Activated effector memory CD4-positive, alpha-beta T cell treated with anti-CD3 and anti-CD28 coated beads, Interleukin-2, amount 50 U/mL, for 16 hours (primary cell): ENCODE measurements around the gene PKDCC.
"Not testable (repeated sequence)": the region's sequence is repeated elsewhere in the genome, so short reads cannot be mapped to it uniquely, and the experiment has no call there.

Source experiments
- DNase-seq: peaks from one replicate; pipeline ENCODE4 v3.0.0-alpha.2; 2020

PKDCC gene

GRCh38 chr2:42067001-42067400 is 19.2 kb downstream of the PKDCC start:
- DNase-seq = not testable (repeated sequence)

- DNase-seq = no peak
Observed at GRCh38 chr2:42067521-42067920, 19.7 kb downstream of the PKDCC start.

- DNase-seq = no peak
Observed at GRCh38 chr2:42068571-42069178, 20.9 kb downstream of the PKDCC start.

GRCh38 chr2:42069568-42069967 is 21.7 kb downstream of the PKDCC start:
- DNase-seq = no peak

GRCh38 chr2:42071791-42072190 is 24.0 kb downstream of the PKDCC start:
- DNase-seq = no peak

GRCh38 chr2:42072349-42073118 is 24.7 kb downstream of the PKDCC start:
- DNase-seq = no peak

GRCh38 chr2:42073739-42074503 is 26.1 kb downstream of the PKDCC start:
- DNase-seq = no peak

GRCh38 chr2:42074661-42075060 is 26.8 kb downstream of the PKDCC start:
- DNase-seq = no peak

- no peak for DNase-seq
Observed at GRCh38 chr2:42076357-42077225, 28.8 kb downstream of the PKDCC start.

GRCh38 chr2:42077343-42077742 is 29.5 kb downstream of the PKDCC start:
- no peak for DNase-seq

GRCh38 chr2:42079737-42080287 is 32.0 kb downstream of the PKDCC start:
- no peak for DNase-seq

- not testable (repeated sequence) for DNase-seq
Observed at GRCh38 chr2:42081151-42081550, 33.3 kb downstream of the PKDCC start.

- DNase-seq = no peak
Observed at GRCh38 chr2:42082016-42082415, 34.2 kb downstream of the PKDCC start.

GRCh38 chr2:42084231-42084671 is 36.4 kb downstream of the PKDCC start:
- no peak for DNase-seq

GRCh38 chr2:42085070-42085469 is 37.2 kb downstream of the PKDCC start:
- not testable (repeated sequence) for DNase-seq

- DNase-seq = no peak
Observed at GRCh38 chr2:42085706-42086487, 38.1 kb downstream of the PKDCC start.

- DNase-seq = no peak
Observed at GRCh38 chr2:42086500-42086953, 38.7 kb downstream of the PKDCC start.

GRCh38 chr2:42087137-42087856 is 39.5 kb downstream of the PKDCC start:
- no peak for DNase-seq

- no peak for DNase-seq
Observed at GRCh38 chr2:42087857-42088195, 40.0 kb downstream of the PKDCC start.

- DNase-seq = peak; percentile 79
Observed at GRCh38 chr2:42089340-42089925, 41.6 kb downstream of the PKDCC start.

- DNase-seq = no peak
Observed at GRCh38 chr2:42090216-42090615, 42.4 kb downstream of the PKDCC start.
